Measurements from ENCODE around the gene SMTN. TPM values are rescaled to one million over a fixed set of nuclear protein-coding genes. Genes with fewer than 3 reads are reported as not detected.

SMTN gene
- total and polyA plus RNA-seq, 9 of the 15 experiments (the other 6 are each of a cell fraction or from before 2014, with no cell fraction given), result 2.5 to 41.1 (median 16.1) TPM

GRCh38 chr22:31084811-31085492 is 3.8 kb downstream of the SMTN start (continued):
- TF ChIP-seq SMAD4 (CRISPR knock-in tag; conservative IDR thresholded peaks at IDR 0.05), result peak; percentile 48; the same call in 1 of the 2 replicates
- 0 out of 2 replicates have a peak, but pooled peaks have one; percentile 15 for TF ChIP-seq FOSL1 (tag; conservative IDR thresholded peaks at IDR 0.05)
- TF ChIP-seq PTBP1 (IDR thresholded peaks at IDR 0.05; ENCODE audit: low read depth, low read length), result no peak
- no peak for TF ChIP-seq RAD51 (IDR thresholded peaks at IDR 0.05; ENCODE audit: borderline replicate concordance, low read depth)
- peak; percentile 53 for TF ChIP-seq SAP30 (IDR thresholded peaks at IDR 0.05; ENCODE audit: borderline replicate concordance, insufficient read depth, low read depth, low read length, poor library complexity, severe bottlenecking)
- TF ChIP-seq ZNF134 (CRISPR knock-in tag; conservative IDR thresholded peaks at IDR 0.05), result no peak
- TF ChIP-seq ZNF695 (CRISPR knock-in tag; IDR thresholded peaks at IDR 0.05), result no peak
- no peak for TF ChIP-seq MTF1 (CRISPR knock-in tag; IDR thresholded peaks at IDR 0.05; ENCODE audit: borderline replicate concordance)
- TF ChIP-seq HNRNPL (IDR thresholded peaks at IDR 0.05; ENCODE audit: low read depth, low read length), result peak; percentile 58; the same call in 1 of the 2 replicates
- no peak for TF ChIP-seq ZNF785 (CRISPR knock-in tag; IDR thresholded peaks at IDR 0.05)
- TF ChIP-seq RBFOX2 (IDR thresholded peaks at IDR 0.05; ENCODE audit: low read depth, low read length), result peak; percentile 97
- no peak for TF ChIP-seq COPS2 (conservative IDR thresholded peaks at IDR 0.05)
- 0 out of 2 replicates have a peak, but pooled peaks have one; percentile 47 for TF ChIP-seq NR2C2 (CRISPR knock-in tag; IDR thresholded peaks at IDR 0.05)
- TF ChIP-seq NR2C2 (tag; IDR thresholded peaks at IDR 0.05), result no peak
- TF ChIP-seq FOXP4 (CRISPR knock-in tag; IDR thresholded peaks at IDR 0.05; ENCODE audit: borderline replicate concordance), result no peak
- TF ChIP-seq, protein P1, sequence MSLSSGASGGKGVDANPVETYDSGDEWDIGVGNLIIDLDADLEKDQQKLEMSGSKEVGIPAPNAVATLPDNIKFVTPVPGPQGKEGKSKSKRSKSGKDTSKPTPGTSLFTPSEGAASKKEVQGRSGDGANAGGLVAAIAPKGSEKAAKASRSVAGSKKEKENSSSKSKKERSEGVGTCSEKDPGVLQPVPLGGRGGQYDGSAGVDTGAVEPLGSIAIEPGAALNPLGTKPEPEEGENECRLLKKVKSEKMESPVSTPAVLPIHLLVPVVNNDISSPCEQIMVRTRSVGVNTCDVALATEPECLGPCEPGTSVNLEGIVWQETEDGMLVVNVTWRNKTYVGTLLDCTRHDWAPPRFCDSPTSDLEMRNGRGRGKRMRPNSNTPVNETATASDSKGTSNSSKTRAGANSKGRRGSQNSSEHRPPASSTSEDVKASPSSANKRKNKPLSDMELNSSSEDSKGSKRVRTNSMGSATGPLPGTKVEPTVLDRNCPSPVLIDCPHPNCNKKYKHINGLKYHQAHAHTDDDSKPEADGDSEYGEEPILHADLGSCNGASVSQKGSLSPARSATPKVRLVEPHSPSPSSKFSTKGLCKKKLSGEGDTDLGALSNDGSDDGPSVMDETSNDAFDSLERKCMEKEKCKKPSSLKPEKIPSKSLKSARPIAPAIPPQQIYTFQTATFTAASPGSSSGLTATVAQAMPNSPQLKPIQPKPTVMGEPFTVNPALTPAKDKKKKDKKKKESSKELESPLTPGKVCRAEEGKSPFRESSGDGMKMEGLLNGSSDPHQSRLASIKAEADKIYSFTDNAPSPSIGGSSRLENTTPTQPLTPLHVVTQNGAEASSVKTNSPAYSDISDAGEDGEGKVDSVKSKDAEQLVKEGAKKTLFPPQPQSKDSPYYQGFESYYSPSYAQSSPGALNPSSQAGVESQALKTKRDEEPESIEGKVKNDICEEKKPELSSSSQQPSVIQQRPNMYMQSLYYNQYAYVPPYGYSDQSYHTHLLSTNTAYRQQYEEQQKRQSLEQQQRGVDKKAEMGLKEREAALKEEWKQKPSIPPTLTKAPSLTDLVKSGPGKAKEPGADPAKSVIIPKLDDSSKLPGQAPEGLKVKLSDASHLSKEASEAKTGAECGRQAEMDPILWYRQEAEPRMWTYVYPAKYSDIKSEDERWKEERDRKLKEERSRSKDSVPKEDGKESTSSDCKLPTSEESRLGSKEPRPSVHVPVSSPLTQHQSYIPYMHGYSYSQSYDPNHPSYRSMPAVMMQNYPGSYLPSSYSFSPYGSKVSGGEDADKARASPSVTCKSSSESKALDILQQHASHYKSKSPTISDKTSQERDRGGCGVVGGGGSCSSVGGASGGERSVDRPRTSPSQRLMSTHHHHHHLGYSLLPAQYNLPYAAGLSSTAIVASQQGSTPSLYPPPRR (CRISPR knock-in tag; IDR thresholded peaks at IDR 0.05; ENCODE audit: borderline replicate concordance), result no peak
- no peak for TF ChIP-seq NFE2L1 (tag; IDR thresholded peaks at IDR 0.05; ENCODE audit: borderline replicate concordance, low read depth)
- no peak for TF ChIP-seq ZNF507 (tag; conservative IDR thresholded peaks at IDR 0.05)
- peak; percentile 45 for TF ChIP-seq CCNT2 (IDR thresholded peaks at IDR 0.05; ENCODE audit: borderline replicate concordance, extremely low read depth, insufficient read length, low read depth, low read length)
- TF ChIP-seq SMAD2 (IDR thresholded peaks at IDR 0.05; ENCODE audit: low read depth, low read length), result no peak
- TF ChIP-seq MCM2 (IDR thresholded peaks at IDR 0.05; ENCODE audit: low read depth), result no peak
- TF ChIP-seq SIN3B (IDR thresholded peaks at IDR 0.05; ENCODE audit: low read depth), result no peak

Measured in K562 (cell line).